HG03159 (cell line): Measurements from ENCODE around the gene STPG3.
"Not testable (repeated sequence)": the region's sequence is repeated elsewhere in the genome, so short reads cannot be mapped to it uniquely, and the experiment has no call there.

ENCODE experiments used
- ATAC-seq: cut with Tn5 transposase; IDR thresholded peaks from one replicate; pipeline ENCODE4 v1.9.1; 2021; ENCODE audit warnings: mild to moderate bottlenecking, moderate library complexity; ENCODE audit not compliant: unreplicated experiment

Gene STPG3

DNA sequence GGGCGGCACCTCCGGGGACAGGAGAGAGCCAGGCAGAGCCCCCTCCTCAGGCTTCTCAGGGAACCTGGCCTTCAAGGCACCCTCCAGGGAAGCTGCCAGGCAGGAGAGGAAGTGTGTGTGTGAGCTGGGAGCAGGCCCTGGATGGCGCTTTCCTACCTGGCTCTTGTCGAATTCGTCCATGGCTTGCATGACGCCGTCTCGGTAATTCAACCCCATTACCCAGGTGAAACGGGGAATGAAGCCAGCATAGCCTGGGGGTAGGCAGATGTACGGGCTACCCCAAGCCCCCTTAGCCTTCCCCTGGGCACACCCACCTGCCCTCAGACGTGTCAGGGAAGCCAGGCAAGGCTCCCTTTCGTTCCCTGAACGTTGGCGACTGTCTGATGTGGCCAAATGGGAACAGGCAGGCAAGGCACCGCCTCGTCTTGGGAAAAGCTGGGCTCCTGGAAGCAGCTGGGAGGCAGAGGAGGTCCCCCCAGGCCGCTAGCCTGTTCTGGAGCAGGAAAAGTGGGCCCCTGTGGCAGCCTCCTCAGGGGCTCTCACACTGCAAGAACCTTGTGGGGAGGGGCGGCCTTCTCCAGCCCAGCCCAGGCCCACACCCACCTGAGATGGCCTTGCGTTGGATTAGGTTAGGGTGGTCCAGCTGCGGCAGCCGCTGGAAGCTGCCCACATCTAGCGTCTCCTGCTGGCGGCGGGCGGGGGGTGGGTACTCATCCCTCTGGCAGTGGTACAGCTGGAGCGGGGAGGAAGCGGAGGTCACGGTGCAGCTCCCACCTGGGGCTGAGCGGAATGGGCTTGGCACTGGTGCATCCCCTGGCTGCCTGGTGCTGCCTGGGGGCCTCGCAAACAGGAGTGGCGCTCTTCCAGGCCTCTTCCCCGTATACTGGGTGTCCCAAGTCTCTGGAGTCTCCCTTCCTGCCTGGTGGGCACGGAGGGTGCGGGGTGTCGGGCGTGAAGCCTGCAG lies 6.3 kb upstream of the STPG3 start:
- ATAC-seq, result no peak

GRCh38 chr9:137245450-137246421 lies 5.3 kb upstream of the STPG3 start:
- ATAC-seq, result no peak

GRCh38 chr9:137247135-137247915 lies 3.8 kb upstream of the STPG3 start:
- no peak for ATAC-seq

DNA sequence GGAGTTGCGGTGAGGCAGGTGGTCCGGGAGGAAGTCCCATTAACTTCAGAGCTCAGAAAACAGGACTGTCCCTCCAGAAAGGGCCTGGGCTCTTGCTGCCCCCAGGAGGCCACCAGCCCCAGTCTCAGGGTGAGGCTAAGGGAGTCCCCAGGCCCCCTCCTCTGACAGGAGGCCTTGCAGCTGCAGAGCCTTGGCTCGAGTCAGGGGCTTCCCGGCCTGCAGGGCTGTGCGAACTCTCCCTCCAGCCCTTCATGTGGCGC lies 3.2 kb upstream of the STPG3 start:
- no peak for ATAC-seq

- no peak for ATAC-seq
Measured at GRCh38 chr9:137250329-137251193, 525 bp upstream of the STPG3 start.

- ATAC-seq, result no peak
Measured at GRCh38 chr9:137251490-137252268, 593 bp downstream of the STPG3 start.

DNA sequence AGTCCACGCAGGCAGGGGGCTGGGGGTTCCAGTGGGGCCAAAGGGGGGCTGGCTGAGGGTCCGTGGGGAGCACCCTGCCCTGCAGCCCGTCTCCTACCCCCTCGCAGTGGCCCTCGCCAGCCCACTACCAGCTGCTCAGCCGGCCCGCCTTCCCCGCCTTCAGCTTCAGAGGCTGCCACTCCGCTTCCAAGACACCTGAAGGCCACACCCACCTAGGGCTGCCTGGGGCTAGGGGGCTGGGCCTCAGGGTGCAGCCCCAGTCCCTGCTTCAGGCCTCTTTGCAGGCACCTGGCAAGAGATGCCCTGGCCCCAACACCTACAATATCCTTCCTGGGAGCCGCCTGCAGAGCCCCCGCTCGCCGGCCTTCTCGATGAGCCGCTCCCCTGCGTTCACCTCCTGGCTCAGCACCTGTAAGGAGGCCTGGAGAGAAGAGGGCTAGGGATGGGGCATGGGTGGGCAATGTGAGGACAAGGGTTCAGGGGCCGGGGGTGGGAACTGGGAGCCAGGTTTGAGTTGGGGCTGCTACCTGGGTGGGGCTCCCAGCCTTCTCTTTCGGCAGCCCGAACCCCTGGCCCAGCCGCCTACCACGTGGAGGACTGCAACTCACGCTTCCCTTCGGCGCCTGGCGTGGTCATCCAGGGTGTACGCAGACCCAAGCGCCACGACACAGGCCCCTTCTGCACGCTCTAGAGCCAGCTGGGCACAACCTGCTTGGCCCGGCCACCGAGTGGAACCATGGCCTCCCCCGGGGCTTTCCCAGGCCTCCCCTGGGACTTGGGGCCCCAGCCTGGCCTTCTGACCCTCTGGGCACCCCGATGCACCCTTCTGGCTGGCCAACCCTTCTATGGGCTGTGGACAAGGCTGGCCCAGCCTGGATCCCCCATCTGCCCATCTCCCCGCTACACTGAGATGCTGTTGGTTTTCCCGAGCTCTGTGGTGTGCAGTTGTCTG lies 1.7 kb downstream of the STPG3 start:
- no peak for ATAC-seq

- ATAC-seq, result no peak
Measured at GRCh38 chr9:137253717-137254623, 2.9 kb downstream of the STPG3 start.

- ATAC-seq, result peak; percentile 79
Measured at GRCh38 chr9:137254624-137255447, 3.8 kb downstream of the STPG3 start, which contains the start of gene NELFB. TSS of gene NELFB (plus strand) at chr9:137255327.

- ATAC-seq, result peak; percentile 18
Measured at GRCh38 chr9:137255448-137256114, 4.5 kb downstream of the STPG3 start.

- ATAC-seq, result no peak
Measured at GRCh38 chr9:137256362-137256761, 5.3 kb downstream of the STPG3 start.

- ATAC-seq, result no peak
Measured at GRCh38 chr9:137256856-137257255, 5.8 kb downstream of the STPG3 start.

DNA sequence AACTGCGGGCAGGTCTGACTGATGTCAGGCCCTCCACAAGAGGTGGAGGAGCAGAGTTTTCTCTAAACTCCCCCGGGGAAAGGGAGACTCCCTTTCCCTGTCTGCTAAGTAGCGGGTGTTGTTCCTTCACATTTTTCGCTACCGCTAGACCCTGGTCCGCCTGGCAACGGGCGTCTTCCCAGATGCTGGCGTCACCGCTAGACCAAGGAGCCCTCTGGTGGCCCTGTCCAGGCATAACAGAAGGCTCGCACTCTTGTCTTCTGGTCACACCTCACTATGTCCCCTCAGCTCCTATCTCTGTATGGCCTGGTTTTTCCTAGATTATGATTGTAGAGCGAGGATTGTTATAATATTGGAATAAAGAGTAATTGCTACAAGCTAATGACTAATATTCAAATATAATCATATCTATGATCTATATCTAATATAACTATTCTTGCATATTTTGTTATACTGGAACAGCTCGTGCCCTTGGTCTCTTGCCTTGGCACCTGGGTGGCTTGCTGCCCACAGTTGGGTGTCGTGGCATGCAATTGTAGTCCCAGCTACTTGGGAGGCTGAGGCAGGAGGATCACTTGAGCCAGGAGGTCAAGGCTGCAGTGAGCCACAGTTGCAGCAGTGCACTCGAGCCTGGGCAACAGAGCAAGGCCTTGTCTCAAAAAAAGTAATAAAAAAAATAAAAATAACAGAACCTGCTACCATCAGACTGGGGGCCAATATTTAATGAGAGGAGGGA lies 11.3 kb downstream of the STPG3 start:
- ATAC-seq, result not testable (repeated sequence)

- ATAC-seq, result no peak
Measured at GRCh38 chr9:137262909-137263285, 11.8 kb downstream of the STPG3 start.

GRCh38 chr9:137263506-137263905 lies 12.4 kb downstream of the STPG3 start:
- ATAC-seq, result no peak
